ENCODE results near the gene ATP6AP1. TPM values are rescaled to one million over a fixed set of nuclear protein-coding genes. Genes with fewer than 3 reads are reported as not detected.

Gene ATP6AP1
- total and polyA plus RNA-seq, 2 experiments from 2014 or later: 37.7 to 52.1 TPM

DNA sequence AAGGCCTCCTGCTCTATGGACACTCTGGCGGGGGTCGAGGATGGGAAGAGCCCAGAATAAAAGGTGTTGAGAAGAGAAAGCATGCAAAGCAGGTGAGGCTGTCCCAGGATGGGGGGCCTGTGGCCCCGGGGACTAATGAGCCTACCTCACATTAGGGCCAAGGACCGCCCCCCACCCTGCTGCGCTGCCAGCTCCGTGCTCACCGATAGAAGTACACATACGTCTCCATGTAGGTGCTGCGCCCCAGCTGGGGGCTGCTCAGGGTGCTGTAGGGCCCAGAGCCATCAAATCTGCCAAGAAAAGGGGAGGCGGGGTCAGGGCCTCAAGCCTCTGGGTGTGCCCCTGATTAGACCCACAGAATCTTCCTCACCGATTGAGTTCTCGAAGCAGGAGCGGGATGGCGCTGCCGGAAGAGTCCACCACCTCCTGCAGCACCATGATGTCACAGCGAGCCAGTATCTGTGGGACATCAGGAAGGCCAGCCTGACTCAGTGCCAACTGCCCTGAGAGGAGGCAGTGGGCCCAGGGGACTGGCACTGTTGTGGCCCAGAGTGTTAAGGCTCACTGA lies 23.8 kb upstream of the ATP6AP1 start:
- no peak for ATAC-seq
- H3F3A ChIP-seq (replicated peaks; ENCODE audit: low read depth): peaks cover 14% of the 10 kb centered on the region
- H3K36me3 Mint-ChIP-seq (ENCODE audit: low read depth): peaks cover 18% of the 10 kb centered on the region
- H3K9me3 Mint-ChIP-seq: peaks cover 2% of the 10 kb centered on the region; the same call in 1 of the 3 replicates
- H3K4me1 Mint-ChIP-seq: peaks cover 17% of the 10 kb centered on the region
- H4K20me1 ChIP-seq (replicated peaks; ENCODE audit: insufficient read depth): no peaks in the 10 kb centered on the region
- peaks cover 2% of the 10 kb centered on the region; the same call in 1 of the 2 replicates for H3K36me3 ChIP-seq (ENCODE audit: insufficient read depth)
- no peak overlapping the region for H3K4me3 Mint-ChIP-seq
- no peak overlapping the region for H3K27ac ChIP-seq (ENCODE audit: low read depth)
- no peak overlapping the region for H3K4me3 ChIP-seq
- no peaks in the 10 kb centered on the region for H3K9me2 ChIP-seq (ENCODE audit: insufficient read depth)
- no peaks in the 10 kb centered on the region for H3K27me3 ChIP-seq (ENCODE audit: insufficient read depth)
- peaks cover 1% of the 10 kb centered on the region for H3K79me2 ChIP-seq (replicated peaks; ENCODE audit: insufficient read depth)
- H3K27me3 Mint-ChIP-seq (ENCODE audit: insufficient read depth, low read depth, poor library complexity): peaks cover 29% of the 10 kb centered on the region
- H2AFZ ChIP-seq: no peak overlapping the region
- H3K27ac Mint-ChIP-seq: no peak overlapping the region
- DNase-seq (ENCODE audit: low spot score): no peak
- H3K4me1 ChIP-seq (ENCODE audit: insufficient read depth): peaks cover 8% of the 10 kb centered on the region; the same call in 1 of the 2 replicates
- no peak overlapping the region for H3K4me2 ChIP-seq
- TF ChIP-seq EZH2phosphoT487 (IDR thresholded peaks at IDR 0.05; ENCODE audit: unreplicated experiment) (no peak), STAT1 (IDR thresholded peaks at IDR 0.05; ENCODE audit: unreplicated experiment) (no peak), CREB1 (CRISPR knock-in tag; IDR thresholded peaks at IDR 0.05; ENCODE audit: low read depth) (no peak), ZNF331 (CRISPR knock-in tag; IDR thresholded peaks at IDR 0.05; ENCODE audit: low read depth) (no peak), ZNF114 (CRISPR knock-in tag; IDR thresholded peaks at IDR 0.05) (no peak), EZH2 (IDR thresholded peaks at IDR 0.05; ENCODE audit: low read depth, unreplicated experiment) (no peak), JUNB (IDR thresholded peaks at IDR 0.05; ENCODE audit: unreplicated experiment) (no peak), POLR2AphosphoS5 (IDR thresholded peaks at IDR 0.05; ENCODE audit: low read depth) (no peak), NANOG (IDR thresholded peaks at IDR 0.05; ENCODE audit: borderline replicate concordance) (no peak)
- TF ChIP-seq, protein P1, sequence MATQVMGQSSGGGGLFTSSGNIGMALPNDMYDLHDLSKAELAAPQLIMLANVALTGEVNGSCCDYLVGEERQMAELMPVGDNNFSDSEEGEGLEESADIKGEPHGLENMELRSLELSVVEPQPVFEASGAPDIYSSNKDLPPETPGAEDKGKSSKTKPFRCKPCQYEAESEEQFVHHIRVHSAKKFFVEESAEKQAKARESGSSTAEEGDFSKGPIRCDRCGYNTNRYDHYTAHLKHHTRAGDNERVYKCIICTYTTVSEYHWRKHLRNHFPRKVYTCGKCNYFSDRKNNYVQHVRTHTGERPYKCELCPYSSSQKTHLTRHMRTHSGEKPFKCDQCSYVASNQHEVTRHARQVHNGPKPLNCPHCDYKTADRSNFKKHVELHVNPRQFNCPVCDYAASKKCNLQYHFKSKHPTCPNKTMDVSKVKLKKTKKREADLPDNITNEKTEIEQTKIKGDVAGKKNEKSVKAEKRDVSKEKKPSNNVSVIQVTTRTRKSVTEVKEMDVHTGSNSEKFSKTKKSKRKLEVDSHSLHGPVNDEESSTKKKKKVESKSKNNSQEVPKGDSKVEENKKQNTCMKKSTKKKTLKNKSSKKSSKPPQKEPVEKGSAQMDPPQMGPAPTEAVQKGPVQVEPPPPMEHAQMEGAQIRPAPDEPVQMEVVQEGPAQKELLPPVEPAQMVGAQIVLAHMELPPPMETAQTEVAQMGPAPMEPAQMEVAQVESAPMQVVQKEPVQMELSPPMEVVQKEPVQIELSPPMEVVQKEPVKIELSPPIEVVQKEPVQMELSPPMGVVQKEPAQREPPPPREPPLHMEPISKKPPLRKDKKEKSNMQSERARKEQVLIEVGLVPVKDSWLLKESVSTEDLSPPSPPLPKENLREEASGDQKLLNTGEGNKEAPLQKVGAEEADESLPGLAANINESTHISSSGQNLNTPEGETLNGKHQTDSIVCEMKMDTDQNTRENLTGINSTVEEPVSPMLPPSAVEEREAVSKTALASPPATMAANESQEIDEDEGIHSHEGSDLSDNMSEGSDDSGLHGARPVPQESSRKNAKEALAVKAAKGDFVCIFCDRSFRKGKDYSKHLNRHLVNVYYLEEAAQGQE (IDR thresholded peaks at IDR 0.05; ENCODE audit: unreplicated experiment): no peak
- TF ChIP-seq, protein P2, sequence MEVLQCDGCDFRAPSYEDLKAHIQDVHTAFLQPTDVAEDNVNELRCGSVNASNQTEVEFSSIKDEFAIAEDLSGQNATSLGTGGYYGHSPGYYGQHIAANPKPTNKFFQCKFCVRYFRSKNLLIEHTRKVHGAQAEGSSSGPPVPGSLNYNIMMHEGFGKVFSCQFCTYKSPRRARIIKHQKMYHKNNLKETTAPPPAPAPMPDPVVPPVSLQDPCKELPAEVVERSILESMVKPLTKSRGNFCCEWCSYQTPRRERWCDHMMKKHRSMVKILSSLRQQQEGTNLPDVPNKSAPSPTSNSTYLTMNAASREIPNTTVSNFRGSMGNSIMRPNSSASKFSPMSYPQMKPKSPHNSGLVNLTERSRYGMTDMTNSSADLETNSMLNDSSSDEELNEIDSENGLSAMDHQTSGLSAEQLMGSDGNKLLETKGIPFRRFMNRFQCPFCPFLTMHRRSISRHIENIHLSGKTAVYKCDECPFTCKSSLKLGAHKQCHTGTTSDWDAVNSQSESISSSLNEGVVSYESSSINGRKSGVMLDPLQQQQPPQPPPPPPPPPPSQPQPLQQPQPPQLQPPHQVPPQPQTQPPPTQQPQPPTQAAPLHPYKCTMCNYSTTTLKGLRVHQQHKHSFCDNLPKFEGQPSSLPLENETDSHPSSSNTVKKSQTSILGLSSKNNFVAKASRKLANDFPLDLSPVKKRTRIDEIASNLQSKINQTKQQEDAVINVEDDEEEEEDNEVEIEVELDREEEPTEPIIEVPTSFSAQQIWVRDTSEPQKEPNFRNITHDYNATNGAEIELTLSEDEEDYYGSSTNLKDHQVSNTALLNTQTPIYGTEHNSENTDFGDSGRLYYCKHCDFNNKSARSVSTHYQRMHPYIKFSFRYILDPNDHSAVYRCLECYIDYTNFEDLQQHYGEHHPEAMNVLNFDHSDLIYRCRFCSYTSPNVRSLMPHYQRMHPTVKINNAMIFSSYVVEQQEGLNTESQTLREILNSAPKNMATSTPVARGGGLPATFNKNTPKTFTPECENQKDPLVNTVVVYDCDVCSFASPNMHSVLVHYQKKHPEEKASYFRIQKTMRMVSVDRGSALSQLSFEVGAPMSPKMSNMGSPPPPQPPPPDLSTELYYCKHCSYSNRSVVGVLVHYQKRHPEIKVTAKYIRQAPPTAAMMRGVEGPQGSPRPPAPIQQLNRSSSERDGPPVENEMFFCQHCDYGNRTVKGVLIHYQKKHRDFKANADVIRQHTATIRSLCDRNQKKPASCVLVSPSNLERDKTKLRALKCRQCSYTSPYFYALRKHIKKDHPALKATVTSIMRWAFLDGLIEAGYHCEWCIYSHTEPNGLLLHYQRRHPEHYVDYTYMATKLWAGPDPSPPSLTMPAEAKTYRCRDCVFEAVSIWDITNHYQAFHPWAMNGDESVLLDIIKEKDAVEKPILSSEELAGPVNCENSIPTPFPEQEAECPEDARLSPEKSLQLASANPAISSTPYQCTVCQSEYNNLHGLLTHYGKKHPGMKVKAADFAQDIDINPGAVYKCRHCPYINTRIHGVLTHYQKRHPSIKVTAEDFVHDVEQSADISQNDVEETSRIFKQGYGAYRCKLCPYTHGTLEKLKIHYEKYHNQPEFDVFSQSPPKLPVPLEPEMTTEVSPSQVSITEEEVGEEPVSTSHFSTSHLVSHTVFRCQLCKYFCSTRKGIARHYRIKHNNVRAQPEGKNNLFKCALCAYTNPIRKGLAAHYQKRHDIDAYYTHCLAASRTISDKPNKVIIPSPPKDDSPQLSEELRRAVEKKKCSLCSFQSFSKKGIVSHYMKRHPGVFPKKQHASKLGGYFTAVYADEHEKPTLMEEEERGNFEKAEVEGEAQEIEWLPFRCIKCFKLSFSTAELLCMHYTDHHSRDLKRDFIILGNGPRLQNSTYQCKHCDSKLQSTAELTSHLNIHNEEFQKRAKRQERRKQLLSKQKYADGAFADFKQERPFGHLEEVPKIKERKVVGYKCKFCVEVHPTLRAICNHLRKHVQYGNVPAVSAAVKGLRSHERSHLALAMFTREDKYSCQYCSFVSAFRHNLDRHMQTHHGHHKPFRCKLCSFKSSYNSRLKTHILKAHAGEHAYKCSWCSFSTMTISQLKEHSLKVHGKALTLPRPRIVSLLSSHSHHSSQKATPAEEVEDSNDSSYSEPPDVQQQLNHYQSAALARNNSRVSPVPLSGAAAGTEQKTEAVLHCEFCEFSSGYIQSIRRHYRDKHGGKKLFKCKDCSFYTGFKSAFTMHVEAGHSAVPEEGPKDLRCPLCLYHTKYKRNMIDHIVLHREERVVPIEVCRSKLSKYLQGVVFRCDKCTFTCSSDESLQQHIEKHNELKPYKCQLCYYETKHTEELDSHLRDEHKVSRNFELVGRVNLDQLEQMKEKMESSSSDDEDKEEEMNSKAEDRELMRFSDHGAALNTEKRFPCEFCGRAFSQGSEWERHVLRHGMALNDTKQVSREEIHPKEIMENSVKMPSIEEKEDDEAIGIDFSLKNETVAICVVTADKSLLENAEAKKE (CRISPR knock-in tag; IDR thresholded peaks at IDR 0.05): no peak
- TF ChIP-seq, protein P3, sequence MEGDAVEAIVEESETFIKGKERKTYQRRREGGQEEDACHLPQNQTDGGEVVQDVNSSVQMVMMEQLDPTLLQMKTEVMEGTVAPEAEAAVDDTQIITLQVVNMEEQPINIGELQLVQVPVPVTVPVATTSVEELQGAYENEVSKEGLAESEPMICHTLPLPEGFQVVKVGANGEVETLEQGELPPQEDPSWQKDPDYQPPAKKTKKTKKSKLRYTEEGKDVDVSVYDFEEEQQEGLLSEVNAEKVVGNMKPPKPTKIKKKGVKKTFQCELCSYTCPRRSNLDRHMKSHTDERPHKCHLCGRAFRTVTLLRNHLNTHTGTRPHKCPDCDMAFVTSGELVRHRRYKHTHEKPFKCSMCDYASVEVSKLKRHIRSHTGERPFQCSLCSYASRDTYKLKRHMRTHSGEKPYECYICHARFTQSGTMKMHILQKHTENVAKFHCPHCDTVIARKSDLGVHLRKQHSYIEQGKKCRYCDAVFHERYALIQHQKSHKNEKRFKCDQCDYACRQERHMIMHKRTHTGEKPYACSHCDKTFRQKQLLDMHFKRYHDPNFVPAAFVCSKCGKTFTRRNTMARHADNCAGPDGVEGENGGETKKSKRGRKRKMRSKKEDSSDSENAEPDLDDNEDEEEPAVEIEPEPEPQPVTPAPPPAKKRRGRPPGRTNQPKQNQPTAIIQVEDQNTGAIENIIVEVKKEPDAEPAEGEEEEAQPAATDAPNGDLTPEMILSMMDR (conservative IDR thresholded peaks at IDR 0.05; ENCODE audit: low read depth in 2 of 2): no peak
- TF ChIP-seq, protein P4, sequence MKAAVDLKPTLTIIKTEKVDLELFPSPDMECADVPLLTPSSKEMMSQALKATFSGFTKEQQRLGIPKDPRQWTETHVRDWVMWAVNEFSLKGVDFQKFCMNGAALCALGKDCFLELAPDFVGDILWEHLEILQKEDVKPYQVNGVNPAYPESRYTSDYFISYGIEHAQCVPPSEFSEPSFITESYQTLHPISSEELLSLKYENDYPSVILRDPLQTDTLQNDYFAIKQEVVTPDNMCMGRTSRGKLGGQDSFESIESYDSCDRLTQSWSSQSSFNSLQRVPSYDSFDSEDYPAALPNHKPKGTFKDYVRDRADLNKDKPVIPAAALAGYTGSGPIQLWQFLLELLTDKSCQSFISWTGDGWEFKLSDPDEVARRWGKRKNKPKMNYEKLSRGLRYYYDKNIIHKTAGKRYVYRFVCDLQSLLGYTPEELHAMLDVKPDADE (IDR thresholded peaks at IDR 0.05): no peak
